Chondrocyte (in vitro differentiated cells): ENCODE results near the gene TOP3B. TPM values are rescaled to one million over a fixed set of nuclear protein-coding genes. Genes with fewer than 3 reads are reported as not detected.

Source experiments
- DNase-seq: peaks from one replicate; pipeline ENCODE4 v3.0.0; 2021; ENCODE audit warnings: mixed read lengths, low spot score
- H3K27ac Mint-ChIP-seq: one replicate; pipeline ENCODE4 v1.8.0; 2021; ENCODE audit warnings: mild to moderate bottlenecking, moderate library complexity, mixed read lengths; ENCODE audit not compliant: unreplicated experiment
- H3K27me3 Mint-ChIP-seq: 2 replicates; pipeline ENCODE4 v1.8.0; 2021; ENCODE audit warnings: low read depth, mixed read lengths
- H3K36me3 Mint-ChIP-seq: 2 replicates; pipeline ENCODE4 v1.8.0; 2021; ENCODE audit warnings: low read depth, mixed read lengths
- H3K4me1 Mint-ChIP-seq: 2 replicates; pipeline ENCODE4 v1.8.0; 2021; ENCODE audit warnings: low read depth, mild to moderate bottlenecking, mixed read lengths
- H3K4me3 Mint-ChIP-seq: one replicate; pipeline ENCODE4 v1.8.0; 2021; ENCODE audit warnings: mild to moderate bottlenecking, moderate library complexity, mixed read lengths; ENCODE audit not compliant: unreplicated experiment
- H3K9me3 Mint-ChIP-seq: 2 replicates; pipeline ENCODE4 v1.8.0; 2021; ENCODE audit warnings: low read depth, mixed read lengths
- total RNA-seq: library from RNA; stranded (reverse); gene quantifications from 3 replicates; pipeline ENCODE4 v1.2.1, GENCODE V29; 2021
- TF ChIP-seq, protein P1 (sequence below): fragments of 200-600 bp; sonication (generic); IDR thresholded peaks from 2 replicates; pipeline ENCODE4 v1.5.0; 2021; ENCODE audit warnings: antibody characterized with exemption, mild to moderate bottlenecking, moderate library complexity

The TOP3B gene
- total RNA-seq, 1 donor from 2014 or later: 25.8 TPM

DNA sequence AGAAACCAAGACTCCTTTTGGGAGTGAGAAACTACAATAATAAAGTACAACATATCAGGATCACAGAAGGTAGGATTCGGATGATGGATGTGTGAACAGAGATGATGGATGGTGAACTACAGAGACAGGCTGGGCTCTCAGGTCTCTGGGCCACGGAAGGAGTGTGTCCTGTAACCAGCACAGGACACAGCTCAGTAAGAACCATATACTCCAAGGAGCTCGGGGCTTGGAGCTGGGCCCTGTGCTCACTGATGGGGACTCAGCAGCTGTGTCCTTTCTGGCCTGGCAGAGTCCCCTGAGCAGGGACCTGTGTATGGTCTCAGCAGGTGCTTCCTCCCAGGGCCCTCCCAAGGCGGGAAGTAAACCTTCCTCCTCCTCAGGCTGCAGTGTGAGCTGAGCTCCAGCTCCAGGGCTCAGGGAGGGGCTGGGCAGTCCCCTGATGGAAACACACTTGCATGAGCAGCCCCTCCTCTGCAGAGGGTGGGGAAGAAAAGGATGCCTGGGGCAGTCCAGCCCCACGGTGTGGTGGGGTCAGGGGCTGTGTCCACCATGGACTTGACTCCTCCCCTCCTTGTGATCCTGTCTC lies 39.8 kb upstream of the TOP3B start:
- H3K4me3 Mint-ChIP-seq: no peak overlapping the region
- H3K27me3 Mint-ChIP-seq: peaks cover 8% of the 10 kb centered on the region

DNA sequence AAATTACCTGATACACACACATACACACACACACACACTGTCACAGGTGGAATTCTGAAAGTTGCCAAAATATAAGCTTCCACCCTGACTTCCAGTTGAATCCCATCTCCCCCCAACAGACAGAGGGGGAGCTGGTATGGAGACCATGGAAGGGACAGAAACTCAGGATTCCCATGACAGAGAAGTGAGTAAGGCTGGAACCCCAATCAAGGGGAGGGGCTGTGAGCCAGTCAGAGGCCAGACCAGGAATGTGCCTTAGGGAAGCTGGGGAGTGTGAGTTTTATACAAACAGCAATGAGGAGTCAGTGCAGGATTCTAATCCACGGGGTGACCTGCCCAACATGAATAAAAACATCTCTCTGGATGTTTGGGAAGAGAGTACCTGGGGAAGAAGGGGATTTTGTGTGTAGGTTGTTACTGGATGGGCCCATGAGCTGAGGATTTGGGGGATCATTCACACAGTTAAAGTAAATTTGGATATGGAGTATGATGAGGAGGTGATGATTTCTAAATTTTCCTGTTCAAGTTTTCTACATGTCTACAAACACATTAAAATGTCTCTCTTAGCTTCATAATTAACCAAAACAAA lies 38.7 kb upstream of the TOP3B start:
- DNase-seq: no peak
- peaks cover 9% of the 10 kb centered on the region for H3K27me3 Mint-ChIP-seq
- no peak overlapping the region for H3K27ac Mint-ChIP-seq
- no peak overlapping the region for H3K4me3 Mint-ChIP-seq
- no peaks in the 10 kb centered on the region for H3K4me1 Mint-ChIP-seq
- H3K9me3 Mint-ChIP-seq: peaks cover 4% of the 10 kb centered on the region
- no peaks in the 10 kb centered on the region for H3K36me3 Mint-ChIP-seq
- TF ChIP-seq, protein P1, sequence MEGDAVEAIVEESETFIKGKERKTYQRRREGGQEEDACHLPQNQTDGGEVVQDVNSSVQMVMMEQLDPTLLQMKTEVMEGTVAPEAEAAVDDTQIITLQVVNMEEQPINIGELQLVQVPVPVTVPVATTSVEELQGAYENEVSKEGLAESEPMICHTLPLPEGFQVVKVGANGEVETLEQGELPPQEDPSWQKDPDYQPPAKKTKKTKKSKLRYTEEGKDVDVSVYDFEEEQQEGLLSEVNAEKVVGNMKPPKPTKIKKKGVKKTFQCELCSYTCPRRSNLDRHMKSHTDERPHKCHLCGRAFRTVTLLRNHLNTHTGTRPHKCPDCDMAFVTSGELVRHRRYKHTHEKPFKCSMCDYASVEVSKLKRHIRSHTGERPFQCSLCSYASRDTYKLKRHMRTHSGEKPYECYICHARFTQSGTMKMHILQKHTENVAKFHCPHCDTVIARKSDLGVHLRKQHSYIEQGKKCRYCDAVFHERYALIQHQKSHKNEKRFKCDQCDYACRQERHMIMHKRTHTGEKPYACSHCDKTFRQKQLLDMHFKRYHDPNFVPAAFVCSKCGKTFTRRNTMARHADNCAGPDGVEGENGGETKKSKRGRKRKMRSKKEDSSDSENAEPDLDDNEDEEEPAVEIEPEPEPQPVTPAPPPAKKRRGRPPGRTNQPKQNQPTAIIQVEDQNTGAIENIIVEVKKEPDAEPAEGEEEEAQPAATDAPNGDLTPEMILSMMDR: no peak

More for the DNA sequence above, 39.8 kb upstream of the TOP3B start:
- TF ChIP-seq, protein P1: no peak
- Mint-ChIP-seq H3K9me3 (peaks cover 4% of the 10 kb centered on the region), H3K36me3 (no peaks in the 10 kb centered on the region), H3K27ac (no peak overlapping the region), H3K4me1 (no peaks in the 10 kb centered on the region)
- no peak for DNase-seq

DNA sequence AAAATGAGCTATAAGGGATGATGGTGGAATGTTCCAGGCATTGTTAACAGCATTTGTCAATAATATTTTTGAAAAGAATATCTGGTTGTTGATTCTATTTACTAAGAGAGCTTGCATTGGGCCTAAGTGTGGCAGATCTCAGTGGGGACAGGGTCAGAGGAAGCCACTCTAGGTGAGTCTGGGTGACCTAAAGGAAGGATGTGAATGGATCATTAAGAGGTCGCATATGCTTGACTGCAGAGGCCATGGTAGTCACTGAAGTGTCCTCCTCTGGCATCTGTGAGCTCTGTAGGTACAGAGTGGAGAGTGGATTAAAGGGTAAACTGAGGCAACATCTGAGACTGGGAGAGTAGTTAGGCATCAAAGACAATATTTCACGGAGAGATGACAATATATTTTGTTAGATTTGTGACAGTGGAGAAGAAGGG lies 37.9 kb upstream of the TOP3B start:
- no peak for DNase-seq
- H3K9me3 Mint-ChIP-seq: peaks cover 4% of the 10 kb centered on the region
- TF ChIP-seq, protein P1: no peak
- no peak overlapping the region for H3K27ac Mint-ChIP-seq
- peaks cover 10% of the 10 kb centered on the region for H3K27me3 Mint-ChIP-seq
- H3K36me3 Mint-ChIP-seq: no peaks in the 10 kb centered on the region
- no peak overlapping the region for H3K4me3 Mint-ChIP-seq
- H3K4me1 Mint-ChIP-seq: no peaks in the 10 kb centered on the region

DNA sequence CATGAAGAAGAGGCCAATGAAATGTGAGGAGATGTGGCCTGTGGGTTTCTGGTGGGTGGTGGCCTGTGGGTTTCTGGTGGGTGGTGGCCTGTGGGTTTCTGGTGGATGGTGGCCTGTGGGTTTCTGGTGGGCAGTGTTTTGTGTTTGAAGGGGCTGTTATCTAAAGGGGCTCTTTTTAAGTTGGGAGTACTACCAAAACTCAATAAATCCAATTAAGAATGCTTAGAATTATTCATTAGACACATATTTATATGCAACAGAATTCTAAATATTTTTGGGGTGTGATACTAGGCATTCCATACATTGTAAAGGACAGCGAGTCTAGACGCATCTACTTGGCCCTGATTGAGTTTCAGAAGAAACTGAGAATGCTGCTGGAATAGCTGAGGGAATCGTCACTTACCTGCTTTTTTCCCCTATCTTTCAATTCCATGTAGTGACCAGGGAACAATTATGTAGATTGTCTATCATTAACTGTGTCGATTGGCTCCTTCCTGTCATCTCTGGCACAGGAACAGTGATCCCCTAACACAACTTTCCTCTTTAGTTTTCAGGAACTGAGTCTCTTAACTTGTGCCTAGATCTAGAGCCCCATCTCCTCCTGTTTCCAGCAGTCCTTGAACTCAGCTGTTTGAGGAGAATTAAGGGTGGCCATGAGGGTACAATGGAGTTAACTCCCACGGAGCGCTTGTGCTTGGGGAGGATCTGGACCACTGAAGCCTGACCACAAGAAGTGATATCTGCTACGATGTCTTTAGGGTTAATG lies 37.3 kb upstream of the TOP3B start:
- Mint-ChIP-seq H3K36me3 (no peaks in the 10 kb centered on the region), H3K4me1 (no peaks in the 10 kb centered on the region), H3K27ac (no peak overlapping the region), H3K9me3 (peaks cover 4% of the 10 kb centered on the region), H3K27me3 (peaks cover 11% of the 10 kb centered on the region), H3K4me3 (no peak overlapping the region)
- TF ChIP-seq, protein P1: no peak
- DNase-seq: no peak

DNA sequence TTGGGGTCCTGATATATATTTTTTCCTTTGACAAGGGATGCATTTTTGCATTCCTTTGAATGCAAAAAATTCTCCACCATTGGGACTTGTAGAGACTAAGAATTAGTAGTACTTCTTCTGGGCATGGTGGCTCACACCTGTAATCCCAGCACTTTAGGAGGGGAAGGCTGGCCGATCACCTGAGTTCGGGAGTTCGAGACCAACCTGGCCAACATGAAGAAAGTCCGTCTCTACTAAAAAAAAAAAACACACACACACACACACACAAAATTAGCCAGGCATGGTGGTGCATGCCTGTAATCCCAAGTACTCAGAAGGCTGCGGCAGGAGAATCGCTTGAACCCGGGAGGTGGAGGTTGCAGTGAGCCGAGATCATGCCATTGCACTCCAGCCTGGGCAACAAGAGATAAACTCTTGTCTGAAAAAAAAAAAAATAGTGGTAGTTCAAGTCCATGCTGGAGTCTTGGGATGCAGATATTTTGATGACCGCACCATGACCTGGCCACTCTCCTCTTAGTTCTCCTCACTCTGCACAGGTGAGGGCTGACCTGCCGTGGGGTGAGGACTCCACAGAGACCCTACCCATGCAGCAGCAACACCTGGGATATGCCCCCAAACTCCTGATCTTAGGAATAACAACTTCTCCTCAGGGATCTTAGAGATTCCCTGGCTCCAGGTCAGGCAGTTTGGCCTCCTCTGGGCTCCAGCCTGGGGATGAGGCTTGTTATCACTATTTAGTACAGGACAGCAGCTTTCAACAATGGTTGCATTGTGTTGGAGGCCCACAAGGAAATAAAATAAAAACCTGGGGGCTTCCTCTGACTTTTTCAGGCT lies 36.5 kb upstream of the TOP3B start:
- no peaks in the 10 kb centered on the region for H3K36me3 Mint-ChIP-seq
- peaks cover 11% of the 10 kb centered on the region for H3K27me3 Mint-ChIP-seq
- no peak overlapping the region for H3K4me3 Mint-ChIP-seq
- H3K9me3 Mint-ChIP-seq: peaks cover 4% of the 10 kb centered on the region
- no peak for DNase-seq
- H3K27ac Mint-ChIP-seq: no peak overlapping the region
- no peaks in the 10 kb centered on the region for H3K4me1 Mint-ChIP-seq
- TF ChIP-seq, protein P1: no peak
